GM19099 (cell line): Measurements from ENCODE around the gene HDAC4.

ENCODE experiments used
- POLR2A ChIP-seq: IDR thresholded peaks from 3 replicates; pipeline ENCODE4 v1.6.1; 2011; ENCODE audit warnings: low read depth; ENCODE audit not compliant: insufficient read length; ENCODE audit errors: extremely low read depth

The HDAC4 gene

DNA sequence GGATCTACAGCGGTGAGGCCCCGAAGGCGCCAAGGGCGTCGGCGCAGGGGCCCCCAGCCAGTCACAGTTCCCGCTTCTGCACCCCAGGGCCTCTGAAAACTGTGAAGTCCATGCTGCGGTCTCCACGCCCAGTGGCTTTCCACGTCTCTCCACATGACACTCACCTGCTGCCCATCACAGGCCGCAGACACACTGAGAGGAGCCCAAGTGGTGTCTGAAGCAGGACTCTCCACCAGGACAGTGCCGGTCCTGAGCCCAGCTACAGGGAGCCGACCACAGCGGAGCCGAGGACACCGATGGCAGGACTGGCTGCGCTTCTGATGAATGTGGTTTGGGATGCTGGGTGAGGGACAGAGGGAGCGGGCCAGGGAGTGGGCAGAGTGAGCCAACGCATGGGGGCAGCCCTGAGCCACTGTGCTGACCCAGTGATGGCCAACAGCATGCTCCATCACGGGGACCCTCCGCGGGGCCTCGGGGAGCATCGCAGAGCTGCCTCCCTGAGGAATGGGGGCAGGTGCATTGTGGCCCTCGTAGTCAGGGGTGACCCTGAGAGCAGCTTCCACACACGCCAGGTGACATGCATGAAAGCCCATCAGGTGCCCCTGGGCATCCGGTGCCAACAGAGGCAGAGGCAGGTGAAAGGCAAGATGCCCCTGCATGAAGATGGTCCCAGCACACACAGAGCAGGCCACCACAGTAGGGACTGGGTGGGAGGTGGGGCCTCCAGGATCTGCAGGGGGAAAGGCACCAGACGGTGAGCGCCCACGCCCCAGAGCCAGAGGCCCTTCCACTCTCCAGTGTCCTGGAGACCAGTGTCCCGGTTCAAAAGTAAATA, 116.6 kb downstream of the HDAC4 start:
- no peak for TF ChIP-seq POLR2A

DNA sequence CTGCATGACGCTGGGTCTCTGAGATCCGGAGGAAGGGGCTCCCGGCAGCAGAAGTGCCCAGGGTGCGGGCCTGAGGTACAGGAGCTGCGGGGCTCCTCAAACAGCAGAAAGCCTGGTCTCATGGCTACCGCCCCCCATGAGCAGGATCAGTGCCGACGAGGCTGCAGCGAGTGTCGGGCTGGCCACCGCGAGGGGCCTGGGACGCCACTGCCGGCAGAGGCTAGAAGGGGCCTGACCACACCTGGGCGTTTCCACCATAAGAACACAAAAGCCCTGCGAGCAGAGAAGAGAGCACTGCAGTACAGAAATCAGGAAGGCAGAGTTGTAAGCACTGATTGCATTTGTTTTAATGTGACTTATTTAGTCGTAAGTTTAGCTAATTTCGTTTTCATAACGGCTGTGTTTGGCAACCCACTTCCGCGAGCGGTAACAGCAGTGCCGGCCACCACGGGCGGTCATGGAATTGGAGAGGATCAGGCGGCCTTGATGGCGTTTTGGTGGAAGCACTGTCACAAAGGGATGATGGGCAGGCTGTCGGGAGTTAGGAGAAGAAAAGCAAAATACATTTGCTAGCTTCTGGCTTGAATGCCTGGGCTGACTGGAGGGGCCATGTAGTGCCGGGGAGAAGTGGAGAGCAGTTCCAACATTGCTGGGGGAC, 117.4 kb downstream of the HDAC4 start:
- TF ChIP-seq POLR2A, result no peak

DNA sequence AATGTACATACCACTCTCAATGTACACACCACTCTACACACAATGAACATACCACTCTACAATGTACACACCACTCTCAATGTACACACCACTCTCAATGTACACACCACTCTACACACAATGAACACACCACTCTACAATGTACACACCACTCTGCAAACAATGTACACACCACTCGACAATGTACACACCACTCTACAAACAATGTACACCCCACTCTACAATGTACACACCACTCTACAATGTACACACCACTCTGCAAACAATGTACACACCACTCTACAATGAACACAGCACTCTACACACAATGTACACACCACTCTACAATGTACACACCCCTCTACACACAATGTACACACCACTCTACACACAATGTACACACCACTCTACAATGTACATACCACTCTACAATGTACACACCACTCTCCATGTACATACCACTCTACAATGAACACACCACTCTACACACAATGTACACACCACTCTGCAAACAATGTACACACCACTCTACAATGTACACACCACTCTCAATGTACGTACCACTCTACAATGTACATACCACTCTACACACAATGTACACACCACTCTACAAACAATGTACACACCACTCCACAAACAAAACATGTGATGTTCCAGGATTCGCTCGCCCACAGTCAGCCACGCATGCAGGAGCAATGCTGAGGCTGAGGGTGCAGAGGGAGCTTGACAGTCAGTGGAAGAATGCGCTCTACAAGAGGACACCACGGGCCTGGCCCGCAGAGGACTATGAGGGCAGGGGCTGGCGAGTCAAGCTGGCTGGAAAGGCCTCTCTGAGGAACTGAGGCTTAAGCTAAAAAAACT, 118.2 kb downstream of the HDAC4 start:
- TF ChIP-seq POLR2A, result no peak

DNA sequence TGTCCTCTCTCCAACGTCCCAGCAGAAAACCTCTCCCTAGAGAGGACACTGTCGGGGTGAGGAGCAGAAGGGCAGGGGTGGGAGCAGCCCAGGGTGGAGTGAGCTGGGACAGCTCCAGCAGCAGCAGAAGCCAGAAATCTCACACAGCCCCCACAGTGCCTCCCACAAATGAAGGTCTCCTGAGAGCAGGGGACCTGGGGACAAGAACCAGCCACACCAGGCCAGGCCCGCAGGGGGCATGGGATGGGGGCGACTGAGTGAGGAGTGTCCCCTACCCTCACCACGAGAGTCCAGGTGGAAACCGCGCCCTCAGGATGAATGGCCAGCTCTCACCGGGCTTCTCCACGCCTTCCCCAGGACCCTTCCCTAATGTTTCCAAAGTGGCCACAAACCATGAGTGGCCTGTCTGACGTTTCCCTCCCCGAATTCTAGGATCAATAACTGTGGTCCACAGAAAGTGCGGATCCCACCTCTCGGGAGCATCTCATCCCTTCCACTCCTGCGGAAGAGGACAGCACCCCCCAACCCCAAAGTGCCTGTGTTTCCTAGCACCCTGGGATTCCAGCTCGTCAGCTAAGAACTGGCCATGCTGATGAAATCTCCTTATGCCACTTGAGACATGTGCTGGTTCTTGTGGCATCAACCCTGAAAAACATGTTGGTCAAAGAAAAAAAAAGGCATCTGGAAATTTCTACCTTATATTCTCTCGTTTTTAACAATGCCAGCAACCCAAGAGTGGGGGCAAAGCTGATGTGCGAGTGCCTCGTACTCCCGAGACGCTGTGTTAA, 121.1 kb downstream of the HDAC4 start:
- TF ChIP-seq POLR2A, result no peak

DNA sequence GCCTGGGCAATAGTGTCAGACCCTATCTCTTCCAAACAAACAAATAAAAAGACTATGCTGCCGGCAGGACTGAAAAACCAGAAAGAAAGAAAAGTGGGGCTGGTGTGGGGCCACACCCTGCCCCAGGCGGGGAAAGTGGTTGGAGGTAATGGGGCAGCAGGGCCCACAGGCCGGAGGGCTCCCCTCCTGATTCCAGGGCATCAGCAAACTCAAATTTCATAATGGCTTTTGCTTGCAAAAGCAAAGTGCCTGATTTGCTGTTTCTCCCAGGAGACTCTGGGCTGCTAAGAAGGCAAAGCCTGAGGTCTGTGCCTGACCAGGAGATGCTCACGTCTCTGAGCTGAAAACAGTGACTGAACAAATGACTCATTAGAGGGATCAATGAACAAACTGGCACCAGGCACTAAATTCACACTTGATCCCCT, 121.9 kb downstream of the HDAC4 start:
- no peak for TF ChIP-seq POLR2A

DNA sequence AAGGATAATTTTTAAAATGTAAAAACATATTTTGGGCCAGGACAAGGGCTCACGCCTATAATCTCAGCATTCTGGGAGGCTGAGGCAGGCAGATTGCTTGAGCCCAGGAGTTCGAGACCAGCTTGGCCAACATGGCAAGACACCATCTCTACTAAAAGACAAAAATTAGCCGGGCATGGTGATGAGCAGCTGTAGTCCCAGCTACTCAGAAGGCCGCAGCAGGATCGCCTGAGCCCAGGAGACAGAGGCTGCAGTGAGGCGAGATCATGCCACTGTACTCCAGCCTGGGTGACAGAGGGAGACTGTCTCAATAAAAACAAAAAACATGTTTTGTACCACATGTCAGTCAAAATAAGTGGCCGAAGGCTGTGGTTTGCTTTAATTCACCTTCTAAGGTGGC, 122.5 kb downstream of the HDAC4 start:
- TF ChIP-seq POLR2A, result no peak

DNA sequence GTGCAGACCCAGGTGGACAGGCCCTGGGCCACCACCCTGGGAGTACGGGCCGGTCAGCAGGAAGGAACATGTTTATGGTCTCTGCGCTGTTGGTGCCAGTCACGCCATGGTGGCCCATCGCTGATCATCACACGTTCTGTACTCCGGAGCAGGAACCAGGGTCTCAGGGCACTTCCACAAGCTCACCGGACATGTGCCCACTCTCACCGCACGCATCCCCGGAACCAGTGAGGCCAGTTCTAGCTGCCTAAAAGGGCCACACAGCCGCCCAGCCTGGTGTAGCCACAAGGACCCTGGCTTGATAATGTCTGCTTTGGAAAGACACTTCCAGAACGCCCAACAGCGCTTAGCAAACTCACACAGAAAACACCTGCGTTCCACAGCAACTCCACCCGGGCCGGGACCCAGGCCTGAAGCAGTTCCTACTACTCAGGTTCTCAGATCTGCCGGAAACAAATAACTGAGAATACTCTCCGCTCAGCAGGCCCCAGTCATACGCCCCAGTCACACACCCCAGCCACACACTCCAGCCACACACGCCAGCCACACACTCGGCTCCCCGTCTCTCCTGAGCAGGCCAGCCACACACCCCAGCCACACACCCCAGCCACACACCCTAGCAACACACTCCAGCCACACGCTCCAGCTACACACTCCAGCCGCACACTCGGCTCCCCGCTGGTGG, 123.3 kb downstream of the HDAC4 start:
- TF ChIP-seq POLR2A, result no peak

DNA sequence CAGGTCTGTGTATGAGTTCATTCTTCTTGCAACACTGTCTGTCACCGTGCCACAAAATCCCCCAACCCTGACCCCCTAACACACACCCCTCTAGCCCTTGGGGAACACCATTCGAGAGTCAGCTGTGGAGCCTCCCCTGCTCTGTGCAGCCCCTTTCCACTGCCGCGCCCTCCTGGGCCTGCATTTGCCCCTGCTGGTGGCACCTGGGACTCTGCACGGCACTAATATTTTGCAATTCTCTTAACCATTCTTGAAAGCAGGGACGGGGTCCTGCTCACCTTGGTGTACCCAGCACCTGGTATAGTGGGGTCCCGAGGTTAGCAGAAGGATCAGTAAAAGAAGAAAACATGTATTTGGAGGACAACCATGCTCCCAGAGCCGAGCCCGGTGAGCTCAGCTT, 124.0 kb downstream of the HDAC4 start:
- no peak for TF ChIP-seq POLR2A

DNA sequence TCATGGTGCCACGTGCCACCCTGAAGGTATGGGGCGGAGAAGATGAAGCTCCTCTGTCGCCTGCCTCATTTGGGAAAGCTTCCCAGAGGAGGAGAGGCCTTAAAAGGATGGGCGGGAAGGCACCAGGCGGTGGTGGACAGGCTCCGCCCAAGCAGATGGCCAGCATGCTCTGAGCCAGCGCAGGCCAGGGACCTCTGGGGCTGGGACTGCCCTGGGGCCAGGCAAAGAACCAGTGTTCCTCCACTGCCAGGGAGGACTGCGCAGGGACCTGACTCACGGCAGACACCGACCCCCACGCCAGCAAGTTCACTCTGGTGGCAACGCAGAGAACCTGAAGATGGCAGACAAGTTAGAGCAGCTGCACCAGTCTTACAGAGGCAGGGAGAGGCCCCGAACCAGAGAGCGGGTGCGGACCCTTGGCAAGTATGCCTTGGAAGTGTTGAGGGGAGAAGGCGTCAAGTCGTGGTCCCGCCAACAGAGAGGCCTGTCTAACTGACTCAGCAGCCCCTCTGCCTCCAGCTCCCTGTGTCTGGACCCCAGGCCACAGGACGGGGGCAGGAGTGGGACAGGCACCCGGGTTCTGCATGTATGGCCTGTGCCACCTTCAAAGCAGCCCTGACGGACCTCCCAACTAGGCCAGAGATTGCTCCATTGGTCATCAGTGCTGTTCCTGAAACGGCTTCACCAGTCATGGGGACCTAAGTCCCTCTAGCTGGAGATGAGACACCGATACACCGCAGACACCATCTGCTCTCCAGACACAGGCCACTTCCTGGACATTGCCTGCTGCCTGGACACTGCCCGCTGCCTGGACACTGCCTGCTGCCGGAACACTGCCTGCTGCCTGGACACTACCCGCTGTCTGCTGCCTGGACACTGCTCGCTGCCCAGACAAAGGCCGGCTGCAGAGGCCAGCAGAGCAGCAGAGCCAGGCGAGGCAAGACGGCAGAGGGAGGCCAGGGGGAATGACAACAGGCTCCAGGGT, 124.7 kb downstream of the HDAC4 start:
- TF ChIP-seq POLR2A, result no peak

DNA sequence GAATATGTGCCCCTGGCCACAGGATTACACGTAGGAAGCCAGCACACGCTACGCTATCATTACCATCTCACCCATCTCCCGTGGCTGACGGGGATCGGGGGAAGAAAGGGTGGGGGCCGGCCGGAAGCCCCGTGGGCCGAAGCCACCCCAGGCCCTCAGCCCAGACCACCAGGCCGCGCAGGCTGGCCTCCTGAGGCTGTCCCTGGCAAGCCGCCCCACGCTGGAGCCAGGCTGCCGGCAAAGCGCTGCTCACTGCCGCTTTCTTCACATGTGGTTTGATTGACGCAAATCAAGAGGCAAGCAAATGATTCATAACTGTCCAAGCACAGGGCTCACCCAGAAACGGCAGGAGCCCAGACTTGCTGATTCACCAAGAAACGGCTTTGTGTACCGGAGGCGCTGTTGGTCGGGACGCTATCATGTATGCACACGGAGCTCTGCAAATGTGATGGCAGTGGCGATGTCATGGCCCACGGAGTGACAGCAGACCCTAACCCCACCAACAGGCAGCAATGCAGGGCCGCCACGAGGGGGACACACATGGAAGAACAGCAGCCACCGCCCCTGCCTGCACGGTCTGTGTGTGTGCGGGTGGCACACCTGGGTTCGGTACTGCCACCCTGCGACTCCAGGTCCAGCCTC, 125.7 kb downstream of the HDAC4 start:
- no peak for TF ChIP-seq POLR2A

DNA sequence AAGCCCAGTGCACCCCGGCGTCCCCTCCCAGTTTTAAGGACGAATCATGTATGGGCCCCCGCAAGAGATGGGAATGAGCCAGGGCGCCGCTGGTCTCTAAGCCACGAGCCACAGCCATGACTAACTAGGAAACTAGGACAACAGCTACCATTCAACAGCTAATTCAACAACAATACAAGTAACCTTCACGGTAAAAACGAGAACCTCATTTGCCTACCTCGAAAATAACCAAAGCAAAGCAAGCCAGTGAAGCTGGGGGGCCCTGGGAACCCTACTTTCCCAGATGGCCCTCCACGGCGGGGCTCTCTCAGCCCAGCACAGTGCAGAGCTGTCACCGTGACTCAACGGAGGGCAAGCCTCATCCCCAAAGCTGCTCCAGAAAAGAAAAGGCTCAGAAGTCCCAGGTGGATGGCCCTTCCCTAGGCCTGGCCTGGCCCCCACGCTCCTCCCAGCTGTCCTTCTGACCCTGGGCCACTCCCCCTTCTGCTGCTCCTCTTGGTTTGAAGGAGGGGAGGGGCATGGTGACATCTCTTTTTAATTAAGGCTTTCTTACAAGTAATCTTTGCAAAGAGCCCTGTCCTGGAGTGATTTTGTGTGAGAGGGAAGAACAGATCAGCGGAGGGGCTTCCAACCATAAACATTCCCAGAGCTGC, 126.3 kb downstream of the HDAC4 start:
- no peak for TF ChIP-seq POLR2A
